ENCODE data around the gene POU2F3. TPM values are rescaled to one million over a fixed set of nuclear protein-coding genes. Genes with fewer than 3 reads are reported as not detected.

POU2F3 gene
- total RNA-seq, 1 donor from 2014 or later: not detected

GRCh38 chr11:120218695-120219033 lies 21.3 kb upstream of the POU2F3 start:
- H3K36me3 Mint-ChIP-seq (ENCODE audit: unreplicated experiment): no peaks in the 10 kb centered on the region

GRCh38 chr11:120219232-120219937 lies 20.6 kb upstream of the POU2F3 start:
- H3K27ac Mint-ChIP-seq (ENCODE audit: unreplicated experiment): no peak overlapping the region
- H3K4me3 Mint-ChIP-seq (ENCODE audit: unreplicated experiment): no peak overlapping the region
- no peak for TF ChIP-seq CTCF (IDR thresholded peaks at IDR 0.05; ENCODE audit: partially characterized antibody, unreplicated experiment)
- H3K36me3 Mint-ChIP-seq (ENCODE audit: unreplicated experiment): no peaks in the 10 kb centered on the region
- peaks cover 13% of the 10 kb centered on the region for H3K27me3 Mint-ChIP-seq (ENCODE audit: unreplicated experiment)
- no peaks in the 10 kb centered on the region for H3K4me1 Mint-ChIP-seq (ENCODE audit: low read depth, unreplicated experiment)
- DNase-seq: no peak
- H3K9me3 Mint-ChIP-seq (ENCODE audit: unreplicated experiment): no peaks in the 10 kb centered on the region

More at GRCh38 chr11:120218695-120219033, 21.3 kb upstream of the POU2F3 start:
- H3K9me3 Mint-ChIP-seq (ENCODE audit: unreplicated experiment): no peaks in the 10 kb centered on the region
- TF ChIP-seq CTCF (IDR thresholded peaks at IDR 0.05; ENCODE audit: partially characterized antibody, unreplicated experiment): no peak
- H3K27ac Mint-ChIP-seq (ENCODE audit: unreplicated experiment): no peak overlapping the region
- H3K4me3 Mint-ChIP-seq (ENCODE audit: unreplicated experiment): no peak overlapping the region
- H3K27me3 Mint-ChIP-seq (ENCODE audit: unreplicated experiment): peaks cover 16% of the 10 kb centered on the region
- no peak for DNase-seq
- no peaks in the 10 kb centered on the region for H3K4me1 Mint-ChIP-seq (ENCODE audit: low read depth, unreplicated experiment)

- H3K9me3 Mint-ChIP-seq (ENCODE audit: unreplicated experiment): no peaks in the 10 kb centered on the region
- no peak for TF ChIP-seq CTCF (IDR thresholded peaks at IDR 0.05; ENCODE audit: partially characterized antibody, unreplicated experiment)
- no peak for DNase-seq
- no peak overlapping the region for H3K4me3 Mint-ChIP-seq (ENCODE audit: unreplicated experiment)
- H3K27me3 Mint-ChIP-seq (ENCODE audit: unreplicated experiment): peaks cover 10% of the 10 kb centered on the region
- no peak overlapping the region for H3K27ac Mint-ChIP-seq (ENCODE audit: unreplicated experiment)
- no peaks in the 10 kb centered on the region for H3K36me3 Mint-ChIP-seq (ENCODE audit: unreplicated experiment)
- no peaks in the 10 kb centered on the region for H3K4me1 Mint-ChIP-seq (ENCODE audit: low read depth, unreplicated experiment)
Measured at GRCh38 chr11:120219938-120220746, 19.8 kb upstream of the POU2F3 start.

- no peak for DNase-seq
- Mint-ChIP-seq H3K4me1 (ENCODE audit: low read depth, unreplicated experiment) (no peaks in the 10 kb centered on the region), H3K36me3 (ENCODE audit: unreplicated experiment) (no peaks in the 10 kb centered on the region), H3K27me3 (ENCODE audit: unreplicated experiment) (peaks cover 10% of the 10 kb centered on the region), H3K27ac (ENCODE audit: unreplicated experiment) (no peak overlapping the region), H3K9me3 (ENCODE audit: unreplicated experiment) (no peaks in the 10 kb centered on the region), H3K4me3 (ENCODE audit: unreplicated experiment) (no peak overlapping the region)
- TF ChIP-seq CTCF (IDR thresholded peaks at IDR 0.05; ENCODE audit: partially characterized antibody, unreplicated experiment): no peak
Measured at GRCh38 chr11:120220747-120221037, 19.2 kb upstream of the POU2F3 start.

GRCh38 chr11:120221115-120221752 lies 18.7 kb upstream of the POU2F3 start:
- TF ChIP-seq CTCF (IDR thresholded peaks at IDR 0.05; ENCODE audit: partially characterized antibody, unreplicated experiment): no peak
- no peaks in the 10 kb centered on the region for H3K4me1 Mint-ChIP-seq (ENCODE audit: low read depth, unreplicated experiment)
- DNase-seq: no peak
- no peaks in the 10 kb centered on the region for H3K36me3 Mint-ChIP-seq (ENCODE audit: unreplicated experiment)
- H3K27ac Mint-ChIP-seq (ENCODE audit: unreplicated experiment): no peak overlapping the region
- no peak overlapping the region for H3K4me3 Mint-ChIP-seq (ENCODE audit: unreplicated experiment)
- no peaks in the 10 kb centered on the region for H3K9me3 Mint-ChIP-seq (ENCODE audit: unreplicated experiment)
- H3K27me3 Mint-ChIP-seq (ENCODE audit: unreplicated experiment): peaks cover 10% of the 10 kb centered on the region

Measured in glutamatergic neuron (in vitro differentiated cells).